GM21447 (cell line): ENCODE results near the gene SRGN.

ENCODE experiments used
- ATAC-seq: cut with Tn5 transposase; IDR thresholded peaks from one replicate; pipeline ENCODE4 v1.9.1; 2021; ENCODE audit not compliant: unreplicated experiment

Gene SRGN

GRCh38 chr10:69089638-69090599 is 2.0 kb downstream of the SRGN start:
- peak; percentile 34 for ATAC-seq

- ATAC-seq: no peak
Observed at GRCh38 chr10:69090685-69091084, 2.8 kb downstream of the SRGN start.

- ATAC-seq: no peak
Observed at GRCh38 chr10:69091143-69091651, 3.3 kb downstream of the SRGN start.

GRCh38 chr10:69092959-69093850 is 5.3 kb downstream of the SRGN start:
- no peak for ATAC-seq

GRCh38 chr10:69093933-69094332 is 6.0 kb downstream of the SRGN start:
- ATAC-seq: no peak

- no peak for ATAC-seq
Observed at GRCh38 chr10:69096045-69096444, 8.1 kb downstream of the SRGN start.

GRCh38 chr10:69097729-69098128 is 9.8 kb downstream of the SRGN start:
- ATAC-seq: no peak

GRCh38 chr10:69100136-69100872 is 12.4 kb downstream of the SRGN start:
- ATAC-seq: no peak

GRCh38 chr10:69101451-69102095 is 13.7 kb downstream of the SRGN start:
- no peak for ATAC-seq

GRCh38 chr10:69102440-69102839 is 14.5 kb downstream of the SRGN start:
- ATAC-seq: no peak

- no peak for ATAC-seq
Observed at GRCh38 chr10:69103784-69104183, 15.9 kb downstream of the SRGN start.

GRCh38 chr10:69104994-69105790 is 17.3 kb downstream of the SRGN start:
- no peak for ATAC-seq

- no peak for ATAC-seq
Observed at GRCh38 chr10:69107176-69107490, 19.2 kb downstream of the SRGN start.

GRCh38 chr10:69107699-69108098 is 19.8 kb downstream of the SRGN start:
- ATAC-seq: no peak

GRCh38 chr10:69119896-69120295 is 32.0 kb downstream of the SRGN start:
- no peak for ATAC-seq

- ATAC-seq: peak; percentile 37
Observed at GRCh38 chr10:69123306-69123746, 35.4 kb downstream of the SRGN start.

GRCh38 chr10:69123747-69124562 is 36.1 kb downstream of the SRGN start, which contains the start of gene VPS26A:
Gene VPS26A (plus strand): TSS chr10:69124178. CDS start chr10:69124278, 100 bp downstream.
- ATAC-seq: peak; percentile 75

- peak; percentile 31 for ATAC-seq
Observed at GRCh38 chr10:69124563-69125268, 36.8 kb downstream of the SRGN start.
